Mesendoderm (in vitro differentiated cells): ENCODE results near the gene TBCB.

Experiments used
- DNase-seq: peaks from one replicate; pipeline ENCODE4 v3.0.0; 2013
- H2AK5ac ChIP-seq: 2 replicates; pipeline ENCODE4 v1.6.1; 2013; ENCODE audit warnings: low read length, inconsistent platforms
- H2BK120ac ChIP-seq: 2 replicates; pipeline ENCODE4 v1.6.1; 2013; ENCODE audit warnings: low read depth, mild to moderate bottlenecking, low read length, moderate library complexity, mixed read lengths
- H2BK15ac ChIP-seq: replicated peaks from 2 replicates; pipeline ENCODE4 v1.6.1; 2013; ENCODE audit warnings: low read depth, mild to moderate bottlenecking, moderate library complexity
- H2BK5ac ChIP-seq: 2 replicates; pipeline ENCODE4 v1.6.1; 2013; ENCODE audit warnings: low read length, inconsistent platforms
- H3K18ac ChIP-seq: 2 replicates; pipeline ENCODE4 v1.6.1; 2013; ENCODE audit warnings: mild to moderate bottlenecking, low read length, mixed read lengths
- H3K23ac ChIP-seq: one replicate; pipeline ENCODE4 v1.6.1; 2013; ENCODE audit warnings: low read length
- H3K27ac ChIP-seq: 2 replicates; pipeline ENCODE4 v1.5.1; 2013; ENCODE audit warnings: low read depth, mild to moderate bottlenecking, inconsistent platforms, low read length, moderate library complexity
- H3K27me3 ChIP-seq: 2 replicates; pipeline ENCODE4 v1.6.1; 2013; ENCODE audit warnings: low read length, control low read depth, mild to moderate bottlenecking, inconsistent platforms; ENCODE audit not compliant: insufficient read depth, poor library complexity
- H3K36me3 ChIP-seq: 2 replicates; pipeline ENCODE4 v1.6.1; 2013; ENCODE audit warnings: low read length, inconsistent platforms; ENCODE audit not compliant: control insufficient read depth, insufficient read depth
- H3K4ac ChIP-seq: one replicate; pipeline ENCODE4 v1.6.1; 2013; ENCODE audit warnings: low read depth, mild to moderate bottlenecking, low read length, moderate library complexity
- H3K4me1 ChIP-seq: 2 replicates; pipeline ENCODE4 v1.6.1; 2013; ENCODE audit warnings: low read depth, low read length, inconsistent platforms; ENCODE audit not compliant: control insufficient read depth
- H3K4me2 ChIP-seq: 2 replicates; pipeline ENCODE4 v1.6.1; 2013; ENCODE audit warnings: low read length
- H3K4me3 ChIP-seq: 2 replicates; pipeline ENCODE4 v1.5.1; 2013; ENCODE audit warnings: mild to moderate bottlenecking, low read length
- H3K56ac ChIP-seq: one replicate; pipeline ENCODE4 v1.6.1; 2013; ENCODE audit warnings: low read length
- H3K79me1 ChIP-seq: 2 replicates; pipeline ENCODE4 v1.6.1; 2013; ENCODE audit warnings: low read length, inconsistent platforms
- H3K79me2 ChIP-seq: 2 replicates; pipeline ENCODE4 v1.6.1; 2013; ENCODE audit warnings: mild to moderate bottlenecking, low read length; ENCODE audit not compliant: control insufficient read depth, insufficient read depth
- H3K9ac ChIP-seq: 2 replicates; pipeline ENCODE4 v1.6.1; 2013; ENCODE audit warnings: low read length, inconsistent platforms
- H4K5ac ChIP-seq: one replicate; pipeline ENCODE4 v1.6.1; 2013; ENCODE audit warnings: low read length
- H4K8ac ChIP-seq: one replicate; pipeline ENCODE4 v1.6.1; 2013; ENCODE audit warnings: low read depth, mild to moderate bottlenecking, control low read depth, low read length, moderate library complexity
- WGBS: extraction: QIAGEN DNeasy Blood & Tissue Kit; methylation state at CpG from one replicate; pipeline ENCODE4 v1.1.7; 2013; ENCODE audit warnings: low lambda C conversion rate, missing lambda C conversion rate; ENCODE audit not compliant: insufficient coverage; ENCODE audit errors: extremely low coverage; 5-methylcytosine and 5-hydroxymethylcytosine counted together

The TBCB gene

DNA sequence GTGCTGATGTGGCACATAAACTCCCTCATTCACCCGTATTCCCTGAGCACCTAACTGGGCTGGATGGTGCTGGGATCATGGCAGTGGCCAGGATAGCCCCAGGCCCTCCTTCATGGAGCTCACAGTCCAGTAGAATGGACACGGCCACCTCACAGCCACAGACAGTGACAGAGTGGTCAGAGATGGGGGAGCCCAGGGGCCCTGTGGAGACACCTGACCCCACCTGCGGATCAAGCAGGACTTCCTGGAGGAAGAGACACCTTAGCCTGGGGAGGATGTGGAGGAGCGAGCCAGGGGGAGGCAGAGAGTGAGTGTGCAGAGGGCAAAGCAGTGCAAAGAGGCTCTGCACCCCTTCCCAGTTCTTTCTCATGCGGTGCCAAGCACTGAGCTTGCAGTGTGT, 25.4 kb upstream of the TBCB start:
- Histone ChIP-seq H2BK5ac (no peak overlapping the region), H2BK120ac (no peak overlapping the region)
- WGBS: no CpG with 5 or more reads among the region's 5 CpGs

DNA sequence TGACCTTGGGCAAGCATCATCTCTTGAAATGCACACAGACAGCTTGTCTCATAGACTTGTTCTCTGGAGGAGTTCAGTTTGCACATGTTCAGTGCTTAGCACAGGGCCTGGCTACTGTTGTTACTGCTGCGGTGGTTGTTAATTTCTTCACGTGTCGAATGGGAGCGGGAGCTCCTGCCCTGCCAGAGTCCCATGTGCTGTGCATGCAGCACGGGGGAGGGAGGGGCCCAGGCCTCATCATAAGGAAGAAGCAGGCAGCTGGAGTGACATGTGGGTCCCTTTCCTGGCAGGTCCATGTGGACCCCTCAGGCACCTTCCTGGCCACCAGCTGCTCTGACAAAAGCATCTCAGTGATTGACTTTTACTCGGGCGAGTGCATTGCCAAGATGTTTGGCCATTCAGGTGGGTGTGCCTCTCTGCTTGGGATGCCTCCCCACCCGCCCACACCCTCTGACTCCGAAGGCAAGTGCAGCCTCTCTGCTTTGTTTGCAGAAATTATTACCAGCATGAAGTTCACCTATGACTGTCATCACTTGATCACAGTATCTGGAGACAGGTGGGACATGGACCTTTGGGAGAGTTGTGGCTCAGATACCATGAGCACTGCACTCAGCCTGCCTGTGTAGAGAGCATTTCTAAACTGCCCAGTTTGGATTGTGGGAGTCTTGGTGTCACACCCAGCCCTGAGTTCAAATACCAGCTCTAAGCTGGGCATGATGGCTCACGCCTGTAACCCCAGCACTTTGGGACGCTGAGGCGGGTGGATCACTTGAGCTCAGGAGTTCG, 24.2 kb upstream of the TBCB start:
- DNase-seq: no peak
- H3K79me1 ChIP-seq: no peaks in the 10 kb centered on the region
- WGBS: no CpG with 5 or more reads among the region's 13 CpGs
- H2AK5ac ChIP-seq: no peak overlapping the region
- no peak overlapping the region for H4K8ac ChIP-seq
- no peak overlapping the region for H2BK15ac ChIP-seq
- peaks cover 8% of the 10 kb centered on the region for H3K36me3 ChIP-seq
- no peak overlapping the region for H4K5ac ChIP-seq
- H3K4ac ChIP-seq: no peak overlapping the region
- H3K23ac ChIP-seq: no peak overlapping the region
- H3K27me3 ChIP-seq: no peaks in the 10 kb centered on the region
- no peak overlapping the region for H3K4me3 ChIP-seq
- no peak overlapping the region for H3K27ac ChIP-seq
- H3K4me2 ChIP-seq: no peak overlapping the region
- H2BK5ac ChIP-seq: no peak overlapping the region
- H3K56ac ChIP-seq: no peak overlapping the region
- H2BK120ac ChIP-seq: no peak overlapping the region
- no peaks in the 10 kb centered on the region for H3K79me2 ChIP-seq
- H3K4me1 ChIP-seq: no peaks in the 10 kb centered on the region
- H3K9ac ChIP-seq: no peak overlapping the region
- no peak overlapping the region for H3K18ac ChIP-seq

More for the DNA sequence above, 25.4 kb upstream of the TBCB start:
- Histone ChIP-seq H3K27me3 (no peaks in the 10 kb centered on the region), H3K56ac (no peak overlapping the region), H3K4ac (no peak overlapping the region), H3K36me3 (peaks cover 10% of the 10 kb centered on the region), H2BK15ac (no peak overlapping the region), H3K79me1 (no peaks in the 10 kb centered on the region), H3K18ac (no peak overlapping the region), H3K79me2 (no peaks in the 10 kb centered on the region), H2AK5ac (no peak overlapping the region), H3K4me2 (no peak overlapping the region), H3K27ac (no peak overlapping the region), H3K9ac (no peak overlapping the region), H3K4me3 (no peak overlapping the region), H4K5ac (no peak overlapping the region), H3K23ac (no peak overlapping the region), H4K8ac (no peak overlapping the region), H3K4me1 (no peaks in the 10 kb centered on the region)
- DNase-seq: no peak

DNA sequence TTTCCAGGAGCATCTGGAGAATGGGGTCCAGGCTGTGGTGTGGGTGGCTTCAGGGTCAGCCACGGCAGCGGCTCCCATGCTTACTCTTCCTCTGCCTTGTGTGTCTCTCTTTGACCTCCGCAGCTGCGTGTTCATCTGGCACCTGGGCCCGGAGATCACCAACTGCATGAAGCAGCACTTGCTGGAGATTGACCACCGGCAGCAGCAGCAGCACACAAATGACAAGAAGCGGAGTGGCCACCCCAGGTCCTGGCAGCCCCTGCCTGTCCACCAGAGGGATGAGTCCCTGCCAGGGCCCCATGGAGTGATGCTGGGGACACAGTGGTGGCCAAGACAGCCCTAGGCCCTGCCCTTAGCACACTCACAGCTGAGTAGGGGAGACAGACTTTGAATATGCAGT, 22.7 kb upstream of the TBCB start:
- Histone ChIP-seq H3K23ac (no peak overlapping the region), H3K9ac (no peak overlapping the region), H3K56ac (no peak overlapping the region), H3K79me2 (no peaks in the 10 kb centered on the region), H3K4me3 (no peak overlapping the region), H3K27me3 (no peaks in the 10 kb centered on the region), H2BK5ac (no peak overlapping the region), H4K8ac (no peak overlapping the region), H3K79me1 (no peaks in the 10 kb centered on the region), H3K18ac (no peak overlapping the region), H3K36me3 (peaks cover 7% of the 10 kb centered on the region), H3K27ac (no peak overlapping the region), H2BK120ac (no peak overlapping the region), H3K4me2 (no peak overlapping the region), H3K4me1 (no peaks in the 10 kb centered on the region), H3K4ac (no peak overlapping the region), H2AK5ac (no peak overlapping the region), H2BK15ac (no peak overlapping the region), H4K5ac (no peak overlapping the region)
- no CpG with 5 or more reads among the region's 7 CpGs for WGBS
- no peak for DNase-seq

DNA sequence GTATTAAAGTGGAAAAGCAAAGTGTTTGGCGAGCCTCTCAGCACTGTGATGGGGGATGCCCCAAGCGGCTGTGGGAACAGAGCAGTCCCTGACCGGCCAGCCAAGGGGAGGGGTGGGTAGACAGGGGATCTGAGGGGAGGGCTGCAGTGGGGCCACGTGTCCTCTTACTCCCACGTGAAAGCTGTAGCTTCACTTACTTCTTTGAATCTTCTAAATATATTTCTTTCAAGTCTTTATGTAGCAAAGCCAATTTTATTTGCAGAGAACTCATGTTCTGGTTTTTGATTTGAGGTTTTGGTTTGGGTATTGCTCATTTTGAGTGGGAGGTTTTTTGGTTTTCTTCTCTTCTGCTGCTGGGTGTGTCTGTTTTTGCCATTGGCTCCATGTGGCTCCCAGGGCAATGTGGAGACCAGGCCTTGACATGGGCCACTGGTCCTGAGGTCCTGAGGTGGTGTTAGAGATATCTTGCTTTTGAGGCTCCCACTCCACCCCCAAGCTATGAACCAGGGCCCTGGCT, 22.1 kb upstream of the TBCB start:
- H2AK5ac ChIP-seq: no peak overlapping the region
- H3K4me2 ChIP-seq: no peak overlapping the region
- H3K79me1 ChIP-seq: no peaks in the 10 kb centered on the region
- no peaks in the 10 kb centered on the region for H3K79me2 ChIP-seq
- H4K5ac ChIP-seq: no peak overlapping the region
- H2BK15ac ChIP-seq: no peak overlapping the region
- no peak overlapping the region for H3K56ac ChIP-seq
- no peak overlapping the region for H3K18ac ChIP-seq
- WGBS: no CpG with 5 or more reads among the region's 5 CpGs
- H4K8ac ChIP-seq: no peak overlapping the region
- no peak overlapping the region for H3K4ac ChIP-seq
- no peak overlapping the region for H3K4me3 ChIP-seq
- H2BK120ac ChIP-seq: no peak overlapping the region
- no peak overlapping the region for H3K23ac ChIP-seq
- no peak overlapping the region for H3K9ac ChIP-seq
- H3K27me3 ChIP-seq: no peaks in the 10 kb centered on the region
- H3K27ac ChIP-seq: no peak overlapping the region
- H3K4me1 ChIP-seq: no peaks in the 10 kb centered on the region
- H2BK5ac ChIP-seq: no peak overlapping the region
- DNase-seq: no peak
- H3K36me3 ChIP-seq: peaks cover 7% of the 10 kb centered on the region

DNA sequence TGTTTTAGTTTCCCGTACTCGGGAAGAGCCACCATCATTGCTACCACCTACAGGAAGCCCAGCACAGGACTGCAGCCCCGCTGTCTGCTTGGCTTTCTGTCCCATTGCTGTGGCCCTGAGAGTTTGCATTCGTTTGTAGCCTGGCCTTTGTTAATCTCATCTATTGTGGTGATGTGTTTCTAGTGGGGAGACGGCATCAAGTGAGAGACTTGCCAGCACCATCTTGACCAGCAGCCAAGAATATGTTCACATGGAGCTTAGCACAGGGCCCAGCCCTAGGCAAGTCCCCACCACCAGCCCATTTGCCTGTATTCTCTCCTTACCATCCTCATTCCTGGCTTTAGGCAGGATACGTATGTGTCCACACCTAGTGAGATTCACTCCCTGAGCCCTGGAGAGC, 21.6 kb upstream of the TBCB start:
- H3K36me3 ChIP-seq: peaks cover 5% of the 10 kb centered on the region
- WGBS: no CpG with 5 or more reads among the region's 6 CpGs

DNA sequence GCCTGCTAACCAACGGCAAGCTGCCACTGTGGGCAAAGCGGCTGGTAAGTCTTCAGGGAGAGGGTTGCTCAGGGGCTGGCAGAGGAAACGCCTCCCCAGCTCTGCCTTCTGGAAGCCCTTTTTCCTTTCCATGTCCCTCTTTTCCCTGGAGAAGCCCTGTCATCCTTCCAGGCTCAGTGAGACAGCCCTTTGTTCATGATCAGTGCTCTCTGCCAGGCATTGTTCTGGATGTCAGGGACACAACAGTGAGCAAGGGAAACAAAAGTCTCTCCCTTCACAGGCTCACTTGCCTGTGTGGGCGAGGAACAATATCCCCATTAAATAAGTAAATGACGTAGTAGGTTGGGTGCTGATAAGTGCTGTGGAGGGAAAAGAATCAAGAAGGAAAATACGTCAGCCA, 18.2 kb upstream of the TBCB start:
- no peak overlapping the region for H3K18ac ChIP-seq
- H3K9ac ChIP-seq: no peak overlapping the region
- H4K8ac ChIP-seq: no peak overlapping the region
- no peak overlapping the region for H2BK120ac ChIP-seq
- H3K79me1 ChIP-seq: no peaks in the 10 kb centered on the region
- no CpG with 5 or more reads among the region's 6 CpGs for WGBS
- H3K36me3 ChIP-seq: peaks cover 6% of the 10 kb centered on the region
- H3K56ac ChIP-seq: no peak overlapping the region
- no peak for DNase-seq
- no peak overlapping the region for H4K5ac ChIP-seq
- H3K79me2 ChIP-seq: no peaks in the 10 kb centered on the region
- no peaks in the 10 kb centered on the region for H3K27me3 ChIP-seq
- no peak overlapping the region for H2AK5ac ChIP-seq
- no peak overlapping the region for H3K23ac ChIP-seq
- H3K4me2 ChIP-seq: no peak overlapping the region
- no peaks in the 10 kb centered on the region for H3K4me1 ChIP-seq
- H3K27ac ChIP-seq: no peak overlapping the region
- no peak overlapping the region for H2BK15ac ChIP-seq
- H3K4me3 ChIP-seq: no peak overlapping the region
- no peak overlapping the region for H2BK5ac ChIP-seq
- no peak overlapping the region for H3K4ac ChIP-seq

More for the DNA sequence above, 21.6 kb upstream of the TBCB start:
- no peak overlapping the region for H2AK5ac ChIP-seq
- H3K4ac ChIP-seq: no peak overlapping the region
- no peak for DNase-seq
- no peak overlapping the region for H3K4me3 ChIP-seq
- H2BK120ac ChIP-seq: no peak overlapping the region
- H3K4me1 ChIP-seq: no peaks in the 10 kb centered on the region
- no peak overlapping the region for H3K4me2 ChIP-seq
- H2BK15ac ChIP-seq: no peak overlapping the region
- H4K5ac ChIP-seq: no peak overlapping the region
- no peak overlapping the region for H3K18ac ChIP-seq
- H3K79me1 ChIP-seq: no peaks in the 10 kb centered on the region
- H4K8ac ChIP-seq: no peak overlapping the region
- H3K23ac ChIP-seq: no peak overlapping the region
- no peaks in the 10 kb centered on the region for H3K79me2 ChIP-seq
- no peak overlapping the region for H3K56ac ChIP-seq
- no peak overlapping the region for H3K9ac ChIP-seq
- H3K27ac ChIP-seq: no peak overlapping the region
- H2BK5ac ChIP-seq: no peak overlapping the region
- H3K27me3 ChIP-seq: no peaks in the 10 kb centered on the region
